ENCODE results near the gene ARMC9. TPM values are rescaled to one million over a fixed set of nuclear protein-coding genes. Genes with fewer than 3 reads are reported as not detected.

ARMC9 gene
- total and polyA plus RNA-seq, 5 donors from 2014 or later = 0.11 to 0.92 (median 0.15) TPM; not detected in 2

DNA sequence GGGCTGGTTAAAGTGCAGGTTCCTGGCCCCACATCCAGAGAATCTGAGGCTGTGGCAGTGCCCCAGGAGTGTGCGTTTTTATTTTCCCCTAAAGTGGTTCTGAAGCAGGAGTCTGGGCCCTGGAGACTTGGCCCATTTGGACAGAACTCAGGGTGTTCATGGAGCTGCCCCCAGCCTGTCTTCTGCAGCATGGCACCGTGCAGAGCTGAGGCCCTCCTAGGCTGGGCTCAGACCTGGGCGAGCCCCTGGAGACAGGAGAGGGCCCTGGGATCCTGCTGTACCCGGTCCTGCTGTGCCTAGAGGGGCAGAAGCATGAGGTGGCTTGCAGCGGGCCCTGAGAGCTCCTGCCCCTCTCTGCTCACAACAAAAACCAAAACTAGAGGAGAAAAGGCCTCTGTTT lies 138.3 kb downstream of the ARMC9 start:
- Mint-ChIP-seq H3K4me1 (no peaks in the 10 kb centered on the region), H3K27ac (no peak overlapping the region), H3K27me3 (peaks cover 5% of the 10 kb centered on the region), H3K36me3 (no peaks in the 10 kb centered on the region), H3K9me3 (no peaks in the 10 kb centered on the region), H3K4me3 (no peak overlapping the region)
- H3K4me3 ChIP-seq (ENCODE audit: low read depth, low read length) = no peak overlapping the region
- DNase-seq (no peak), ATAC-seq (ENCODE audit: low read depth in 2 of 2) (no peak)
- no peaks in the 10 kb centered on the region for H3K36me3 ChIP-seq (ENCODE audit: control insufficient read depth, insufficient read depth, low read length)
- H3K9me3 ChIP-seq (ENCODE audit: control insufficient read depth in 2 of 2, low read length in 2 of 2) = no peaks in the 10 kb centered on the region
- no peaks in the 10 kb centered on the region for H3K4me1 ChIP-seq (ENCODE audit: control insufficient read depth, insufficient read depth, low read length, poor library complexity, severe bottlenecking)
- no peaks in the 10 kb centered on the region for H3K27me3 ChIP-seq (ENCODE audit: control insufficient read depth, insufficient read depth, low read length)
- no peak overlapping the region for H3K27ac ChIP-seq (ENCODE audit: insufficient read depth, low read length, poor library complexity, severe bottlenecking)

DNA sequence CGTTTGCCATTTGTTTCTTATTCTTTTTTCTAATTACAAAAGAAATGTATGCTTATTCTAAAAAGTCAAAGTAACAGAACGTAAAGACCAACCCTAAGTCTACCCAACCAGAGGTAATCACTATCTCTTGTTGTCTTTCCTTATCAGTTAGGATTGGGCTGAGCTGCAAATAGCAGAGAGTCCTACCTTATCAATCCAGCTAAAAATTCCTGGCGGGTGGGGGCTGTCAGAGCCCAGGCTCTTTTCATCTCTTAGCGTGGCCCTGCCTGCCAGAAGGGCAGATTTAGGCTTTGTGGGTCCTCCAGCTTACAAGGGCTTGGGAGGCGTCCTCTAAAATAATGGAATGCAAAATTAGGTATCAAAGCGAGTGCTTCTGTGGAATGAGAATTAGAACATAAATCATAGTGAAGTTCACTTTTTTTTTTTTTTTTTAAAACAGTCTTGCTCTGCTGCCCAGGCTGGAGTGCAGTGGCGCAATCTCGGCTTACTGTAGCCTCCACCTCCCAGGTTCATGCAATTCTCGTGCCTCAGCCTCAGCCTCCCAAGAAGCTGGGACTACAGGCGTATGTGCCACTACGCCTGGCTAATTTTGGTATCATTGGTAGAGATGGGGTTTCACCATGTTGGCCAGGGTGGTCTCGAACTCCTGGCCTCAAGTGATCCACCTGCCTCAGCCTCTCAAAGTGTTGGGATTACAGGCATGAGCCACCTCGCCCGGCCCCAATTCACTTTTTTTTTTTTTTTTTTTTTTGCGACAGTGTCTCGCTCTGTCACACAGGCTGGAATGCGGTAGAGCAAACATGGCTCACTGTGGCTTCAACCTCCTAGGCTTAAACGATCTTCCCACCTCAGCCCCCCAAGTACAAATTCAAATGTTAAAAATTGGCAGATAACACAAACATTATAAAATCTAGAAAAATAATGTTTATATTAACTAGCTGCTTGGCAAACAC lies 139.7 kb downstream of the ARMC9 start:
- Mint-ChIP-seq H3K4me1 (no peaks in the 10 kb centered on the region), H3K36me3 (no peaks in the 10 kb centered on the region), H3K4me3 (no peak overlapping the region), H3K9me3 (no peaks in the 10 kb centered on the region), H3K27me3 (peaks cover 5% of the 10 kb centered on the region), H3K27ac (no peak overlapping the region)
- ATAC-seq (ENCODE audit: low read depth in 2 of 2) = no peak
- Histone ChIP-seq H3K4me3 (ENCODE audit: low read depth, low read length) (no peak overlapping the region), H3K36me3 (ENCODE audit: control insufficient read depth, insufficient read depth, low read length) (no peaks in the 10 kb centered on the region), H3K27ac (ENCODE audit: insufficient read depth, low read length, poor library complexity, severe bottlenecking) (no peak overlapping the region), H3K27me3 (ENCODE audit: control insufficient read depth, insufficient read depth, low read length) (no peaks in the 10 kb centered on the region), H3K9me3 (ENCODE audit: control insufficient read depth in 2 of 2, low read length in 2 of 2) (no peaks in the 10 kb centered on the region), H3K4me1 (ENCODE audit: control insufficient read depth, insufficient read depth, low read length, poor library complexity, severe bottlenecking) (no peaks in the 10 kb centered on the region)
- no peak for DNase-seq

DNA sequence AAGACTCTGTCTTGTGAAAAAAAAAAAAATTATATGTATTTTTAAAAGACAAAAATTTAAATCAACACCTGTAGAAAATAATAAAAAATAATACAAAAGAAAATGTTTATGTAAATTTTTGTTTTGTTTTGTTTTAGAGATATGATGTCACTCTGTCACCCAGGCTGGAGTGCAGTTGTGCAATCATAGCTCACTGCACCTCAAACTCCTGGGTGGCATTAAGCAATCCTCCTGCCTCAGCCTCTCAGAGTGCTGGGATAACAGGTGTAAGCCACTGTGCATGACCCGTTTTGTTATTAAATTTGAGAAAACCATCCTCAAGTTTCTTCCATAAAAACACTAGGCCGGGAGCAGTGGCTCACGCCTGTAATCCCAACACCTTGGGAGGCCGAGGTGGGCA lies 140.9 kb downstream of the ARMC9 start:
- no peak overlapping the region for H3K4me3 ChIP-seq (ENCODE audit: low read depth, low read length)
- Mint-ChIP-seq H3K9me3 (no peaks in the 10 kb centered on the region), H3K27ac (no peak overlapping the region)

DNA sequence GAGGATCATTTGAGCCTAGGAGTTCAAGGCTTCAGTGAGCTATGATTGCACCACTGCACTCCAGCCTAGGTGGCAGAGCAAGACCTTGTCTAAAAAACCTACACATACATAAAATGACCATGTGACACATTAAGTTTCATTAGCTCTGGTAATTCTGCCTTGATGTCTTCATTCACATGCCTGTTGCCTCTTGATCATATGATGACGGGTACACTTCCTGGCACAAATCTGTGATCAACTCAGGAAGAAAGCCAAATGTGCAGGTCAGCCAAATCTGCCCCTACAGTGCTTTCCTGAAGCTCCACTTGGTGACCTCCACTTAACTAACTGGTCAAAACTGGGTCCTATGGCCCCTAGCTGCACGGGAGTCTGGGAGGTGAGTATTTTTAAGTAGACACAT lies 142.7 kb downstream of the ARMC9 start:
- Histone ChIP-seq H3K27ac (ENCODE audit: insufficient read depth, low read length, poor library complexity, severe bottlenecking) (no peak overlapping the region), H3K27me3 (ENCODE audit: control insufficient read depth, insufficient read depth, low read length) (no peaks in the 10 kb centered on the region), H3K4me1 (ENCODE audit: control insufficient read depth, insufficient read depth, low read length, poor library complexity, severe bottlenecking) (no peaks in the 10 kb centered on the region), H3K36me3 (ENCODE audit: control insufficient read depth, insufficient read depth, low read length) (no peaks in the 10 kb centered on the region), H3K4me3 (ENCODE audit: low read depth, low read length) (no peak overlapping the region), H3K9me3 (ENCODE audit: control insufficient read depth in 2 of 2, low read length in 2 of 2) (no peaks in the 10 kb centered on the region)
- Mint-ChIP-seq H3K36me3 (no peaks in the 10 kb centered on the region), H3K27me3 (peaks cover 21% of the 10 kb centered on the region), H3K27ac (no peak overlapping the region), H3K4me1 (no peaks in the 10 kb centered on the region), H3K4me3 (no peak overlapping the region), H3K9me3 (peaks cover 0 to 2% (median 0%) of the 10 kb centered on the region in 7 donors)
- ATAC-seq (ENCODE audit: low read depth in 2 of 2) (no peak), DNase-seq (no peak)

More for the DNA sequence above, 140.9 kb downstream of the ARMC9 start:
- Histone ChIP-seq H3K4me1 (ENCODE audit: control insufficient read depth, insufficient read depth, low read length, poor library complexity, severe bottlenecking) (no peaks in the 10 kb centered on the region), H3K27me3 (ENCODE audit: control insufficient read depth, insufficient read depth, low read length) (no peaks in the 10 kb centered on the region), H3K27ac (ENCODE audit: insufficient read depth, low read length, poor library complexity, severe bottlenecking) (no peak overlapping the region), H3K36me3 (ENCODE audit: control insufficient read depth, insufficient read depth, low read length) (no peaks in the 10 kb centered on the region), H3K9me3 (ENCODE audit: control insufficient read depth in 2 of 2, low read length in 2 of 2) (no peaks in the 10 kb centered on the region)
- no peak for ATAC-seq (ENCODE audit: low read depth in 2 of 2)
- Mint-ChIP-seq H3K36me3 (no peaks in the 10 kb centered on the region), H3K4me3 (no peak overlapping the region), H3K4me1 (no peaks in the 10 kb centered on the region), H3K27me3 (peaks cover 5% of the 10 kb centered on the region)
- DNase-seq = no peak

DNA sequence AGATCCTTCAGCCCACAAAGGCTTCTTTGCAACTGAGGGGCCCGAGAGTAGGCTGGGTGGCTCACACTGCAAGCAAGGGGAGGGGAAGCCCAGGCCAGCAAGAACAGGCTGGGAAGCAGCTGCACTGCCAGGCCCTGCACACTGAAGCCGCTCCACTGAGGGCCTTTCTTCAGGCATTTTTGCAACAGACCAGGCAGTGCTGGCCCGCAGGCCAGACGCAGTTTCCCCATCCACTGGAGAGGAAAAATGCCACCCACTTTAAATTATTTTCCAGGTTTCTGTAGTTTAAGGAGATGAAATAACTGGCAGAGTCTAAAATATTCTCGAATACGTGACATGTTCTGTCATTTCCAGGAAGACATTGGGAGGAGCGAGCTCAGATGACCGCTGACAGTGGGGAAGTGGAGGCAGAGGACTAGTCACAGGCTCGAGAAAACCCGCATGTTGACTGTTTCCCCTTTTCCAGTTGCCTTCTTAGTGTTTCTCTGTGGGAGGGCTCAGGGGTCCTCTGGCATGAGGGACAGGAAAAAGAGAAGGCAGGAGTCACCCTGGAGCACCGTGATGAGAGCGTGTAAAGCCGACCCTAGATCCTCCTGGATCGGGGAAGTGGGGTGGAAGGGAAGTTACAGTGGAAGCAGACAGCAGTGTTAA lies 143.8 kb downstream of the ARMC9 start:
- no peaks in the 10 kb centered on the region for H3K4me1 ChIP-seq (ENCODE audit: control insufficient read depth, insufficient read depth, low read length, poor library complexity, severe bottlenecking)
- no peak overlapping the region for H3K27ac Mint-ChIP-seq
- H3K36me3 Mint-ChIP-seq = no peaks in the 10 kb centered on the region
- no peak overlapping the region for H3K4me3 ChIP-seq (ENCODE audit: low read depth, low read length)
- H3K27me3 ChIP-seq (ENCODE audit: control insufficient read depth, insufficient read depth, low read length) = peaks cover 2% of the 10 kb centered on the region
- no peak overlapping the region for H3K27ac ChIP-seq (ENCODE audit: insufficient read depth, low read length, poor library complexity, severe bottlenecking)
- H3K4me1 Mint-ChIP-seq = no peaks in the 10 kb centered on the region
- ATAC-seq (ENCODE audit: low read depth in 2 of 2) (no peak), DNase-seq (no peak)
- no peaks in the 10 kb centered on the region for H3K36me3 ChIP-seq (ENCODE audit: control insufficient read depth, insufficient read depth, low read length)
- H3K9me3 ChIP-seq (ENCODE audit: control insufficient read depth in 2 of 2, low read length in 2 of 2) = no peaks in the 10 kb centered on the region
- H3K27me3 Mint-ChIP-seq = peaks cover 24% of the 10 kb centered on the region
- H3K9me3 Mint-ChIP-seq = peaks cover 0 to 2% (median 0%) of the 10 kb centered on the region in 7 donors
- no peak overlapping the region for H3K4me3 Mint-ChIP-seq

DNA sequence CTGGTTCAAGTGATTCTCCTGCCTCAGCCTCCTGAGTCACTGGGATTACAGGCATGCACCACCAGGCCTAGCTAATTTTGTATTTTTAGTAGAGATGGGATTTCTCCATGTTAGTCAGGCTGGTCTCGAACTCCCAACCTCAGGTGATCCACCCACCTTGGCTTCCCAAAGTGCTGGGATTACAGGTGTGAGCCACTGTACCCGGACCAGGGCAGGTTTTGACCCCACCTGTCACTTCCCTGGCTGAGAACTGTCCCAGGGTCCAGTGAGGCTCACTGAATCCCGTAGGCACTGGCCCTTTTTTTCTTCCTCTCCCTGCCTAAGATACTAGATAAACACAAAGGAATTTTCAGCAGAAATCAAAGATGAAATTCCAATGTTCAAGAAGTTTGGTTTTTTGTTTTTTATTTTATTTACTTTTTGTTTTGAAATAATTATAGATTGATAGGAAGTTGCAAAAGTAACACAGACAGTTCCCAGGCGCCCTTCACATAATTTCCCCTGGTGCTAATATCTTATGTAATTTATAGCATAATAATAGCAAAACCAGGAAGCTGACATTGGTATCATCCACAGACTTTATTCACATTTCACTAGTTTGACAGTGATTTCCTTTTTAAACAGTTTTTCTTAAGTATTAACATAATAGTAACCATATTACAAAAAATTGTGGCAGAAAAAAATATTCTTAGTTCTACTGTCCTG lies 144.7 kb downstream of the ARMC9 start:
- no peak overlapping the region for H3K27ac Mint-ChIP-seq
- peaks cover 31% of the 10 kb centered on the region for H3K27me3 Mint-ChIP-seq
- Histone ChIP-seq H3K27me3 (ENCODE audit: control insufficient read depth, insufficient read depth, low read length) (peaks cover 8% of the 10 kb centered on the region), H3K36me3 (ENCODE audit: control insufficient read depth, insufficient read depth, low read length) (no peaks in the 10 kb centered on the region), H3K4me1 (ENCODE audit: control insufficient read depth, insufficient read depth, low read length, poor library complexity, severe bottlenecking) (no peaks in the 10 kb centered on the region), H3K4me3 (ENCODE audit: low read depth, low read length) (no peak overlapping the region), H3K9me3 (ENCODE audit: control insufficient read depth in 2 of 2, low read length in 2 of 2) (no peaks in the 10 kb centered on the region), H3K27ac (ENCODE audit: insufficient read depth, low read length, poor library complexity, severe bottlenecking) (no peak overlapping the region)
- H3K36me3 Mint-ChIP-seq = no peaks in the 10 kb centered on the region
- no peak for ATAC-seq (ENCODE audit: low read depth in 2 of 2)
- peaks cover 0 to 2% (median 0%) of the 10 kb centered on the region in 7 donors for H3K9me3 Mint-ChIP-seq
- no peak for DNase-seq
- no peaks in the 10 kb centered on the region for H3K4me1 Mint-ChIP-seq
- H3K4me3 Mint-ChIP-seq = no peak overlapping the region

DNA sequence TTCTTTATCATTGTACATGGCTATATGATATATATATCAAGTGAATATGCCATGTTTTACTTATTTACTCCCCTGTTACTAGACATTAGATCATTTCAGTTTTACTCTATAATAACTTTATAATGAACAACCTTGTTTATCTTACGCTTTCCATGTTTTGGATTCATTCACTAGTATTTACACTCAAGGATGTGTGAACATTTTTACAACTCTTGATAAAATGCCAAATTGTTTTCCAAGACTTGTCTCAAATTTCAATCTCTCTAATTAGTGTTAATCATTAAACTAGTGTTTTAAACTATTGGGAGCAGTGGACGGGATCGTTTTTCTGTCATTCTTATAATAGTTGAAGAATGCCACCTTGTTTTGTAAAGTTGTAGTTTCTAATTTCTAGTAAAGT lies 145.6 kb downstream of the ARMC9 start:
- H3K27me3 Mint-ChIP-seq = peaks cover 31% of the 10 kb centered on the region

More for the DNA sequence above, 145.6 kb downstream of the ARMC9 start:
- Histone ChIP-seq H3K4me1 (ENCODE audit: control insufficient read depth, insufficient read depth, low read length, poor library complexity, severe bottlenecking) (no peaks in the 10 kb centered on the region), H3K36me3 (ENCODE audit: control insufficient read depth, insufficient read depth, low read length) (no peaks in the 10 kb centered on the region), H3K27ac (ENCODE audit: insufficient read depth, low read length, poor library complexity, severe bottlenecking) (no peak overlapping the region), H3K9me3 (ENCODE audit: control insufficient read depth in 2 of 2, low read length in 2 of 2) (no peaks in the 10 kb centered on the region), H3K4me3 (ENCODE audit: low read depth, low read length) (no peak overlapping the region), H3K27me3 (ENCODE audit: control insufficient read depth, insufficient read depth, low read length) (peaks cover 8% of the 10 kb centered on the region)
- DNase-seq (no peak), ATAC-seq (ENCODE audit: low read depth in 2 of 2) (no peak)
- Mint-ChIP-seq H3K36me3 (no peaks in the 10 kb centered on the region), H3K9me3 (peaks cover 0 to 2% (median 0%) of the 10 kb centered on the region in 7 donors), H3K27ac (no peak overlapping the region), H3K4me3 (no peak overlapping the region), H3K4me1 (no peaks in the 10 kb centered on the region)

Data from CD4-positive, CD25-positive, alpha-beta regulatory T cell (primary cell).